Keratinocyte (primary cell): Measurements from ENCODE around the gene RASA3.

ENCODE experiments used
- CTCF ChIP-seq, 3 experiments: IDR thresholded peaks in 1 of 3; conservative IDR thresholded peaks in 1 of 3; optimal IDR thresholded peaks in 1 of 3; 2 replicates in 2 of 3; 3 replicates in 1 of 3; pipeline versions ENCODE3 to v1.5.1; 2011; ENCODE audit warnings: low read length in 3 of 3, mild to moderate bottlenecking in 3 of 3, moderate library complexity in 2 of 3, control low read depth in 1 of 3, inconsistent platforms in 1 of 3; ENCODE audit not compliant: insufficient read depth in 2 of 3; ENCODE audit errors: extremely low read depth in 1 of 3
- EZH2 ChIP-seq: IDR thresholded peaks from one replicate; pipeline ENCODE4 v1.6.1; 2012; ENCODE audit warnings: inconsistent platforms, mild to moderate bottlenecking, low read length, moderate library complexity

GRCh38 chr13:114025714-114026431, 106.5 kb downstream of the RASA3 start:
- TF ChIP-seq CTCF (optimal IDR thresholded peaks at IDR 0.05 in 1 of 3, IDR thresholded peaks at IDR 0.05 in 1 of 3, conservative IDR thresholded peaks at IDR 0.05 in 1 of 3; ENCODE audit: extremely low read depth in 1 of 3, insufficient read depth in 2 of 3, low read length in 3 of 3) (no peak), EZH2 (no peak)
